Fibroblast of skin of left quadriceps (primary cell): Measurements from ENCODE around the gene PICK1.

Experiments used
- DNase-seq, 2 experiments: peaks; one replicate each; pipeline ENCODE4 v3.0.0-alpha.2; 2013; ENCODE audit warnings: low read depth in 2 of 2

Gene PICK1

DNA sequence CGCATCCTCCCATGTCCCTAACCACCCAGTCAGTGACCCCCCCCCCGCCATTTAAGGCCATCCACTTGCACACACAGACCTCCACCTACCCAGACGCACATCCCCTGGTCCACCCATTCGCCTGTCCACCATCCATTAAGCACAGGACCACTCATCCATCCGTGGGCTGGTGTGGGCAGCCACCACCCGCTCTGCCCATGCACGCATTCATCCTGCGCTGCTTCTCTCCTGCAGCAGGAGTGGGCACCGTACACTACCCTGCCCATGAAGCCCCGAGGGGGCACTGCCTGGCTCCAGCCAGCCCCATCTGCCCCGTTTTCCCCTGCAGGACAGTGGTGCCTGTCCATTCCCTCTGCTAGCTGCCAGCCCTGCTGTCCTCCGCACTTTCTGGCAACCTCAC lies 30.7 kb downstream of the PICK1 start:
- DNase-seq = no peak

DNA sequence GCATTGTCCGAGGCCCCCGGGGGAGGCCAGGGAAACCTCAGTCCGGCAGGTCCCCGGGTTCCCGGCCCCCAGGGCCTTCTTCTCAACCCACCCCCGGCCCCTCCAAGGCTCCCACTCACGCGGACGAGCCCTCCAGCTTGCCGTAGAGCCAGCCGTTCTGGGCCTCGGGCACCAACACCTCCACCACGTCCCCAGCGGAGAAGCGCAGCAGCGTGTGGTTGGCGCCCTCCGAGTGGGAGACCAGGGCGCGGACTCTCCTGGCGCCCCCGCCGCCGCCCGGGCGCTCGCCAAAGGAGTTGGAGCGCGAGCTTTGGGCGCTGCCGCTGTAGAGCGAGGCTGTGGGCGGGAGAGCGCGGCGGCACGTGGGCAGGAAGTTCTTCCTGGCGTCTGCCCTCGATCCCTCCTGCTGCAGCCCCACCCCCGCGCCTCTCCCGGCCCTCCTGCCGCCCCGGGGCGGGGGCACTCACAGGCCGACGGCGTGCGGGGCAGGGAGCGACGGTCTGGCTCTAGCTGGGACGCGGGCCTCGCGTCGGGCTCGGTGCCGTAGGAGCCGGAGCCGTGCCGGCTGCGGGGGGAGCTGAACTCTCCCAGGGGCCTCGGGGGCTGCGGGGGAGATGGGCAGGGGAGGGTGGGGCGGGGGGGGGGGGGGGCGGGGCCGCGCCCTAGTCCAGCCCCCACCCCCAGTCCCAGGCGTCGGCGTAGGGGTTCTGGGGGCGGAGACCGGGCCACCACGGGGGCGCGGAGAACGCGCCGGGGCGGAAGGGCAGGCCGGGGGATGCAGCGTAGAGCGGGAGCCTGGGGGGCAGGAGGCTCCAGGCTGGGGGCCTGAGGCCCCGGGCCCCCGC lies 31.6 kb downstream of the PICK1 start:
- no peak for DNase-seq

DNA sequence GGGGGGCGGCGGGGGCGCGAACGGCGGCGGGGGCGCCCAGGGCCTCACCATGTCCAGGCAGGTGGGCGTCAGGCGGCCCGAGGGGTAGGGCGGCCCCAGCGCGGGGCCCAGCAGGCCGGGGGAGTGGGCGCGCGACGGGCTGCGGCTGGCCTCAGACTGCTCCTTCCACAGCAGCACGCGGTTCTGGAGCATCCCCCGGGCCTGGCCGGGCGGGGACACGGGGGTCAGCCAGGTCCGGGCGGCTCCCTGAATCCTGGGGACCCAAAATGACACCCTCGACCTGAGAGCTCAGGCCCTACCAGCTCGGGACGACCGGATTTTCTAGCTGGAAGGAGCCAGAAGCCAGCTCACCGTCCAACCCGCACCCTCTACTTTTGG lies 32.3 kb downstream of the PICK1 start:
- DNase-seq = no peak

DNA sequence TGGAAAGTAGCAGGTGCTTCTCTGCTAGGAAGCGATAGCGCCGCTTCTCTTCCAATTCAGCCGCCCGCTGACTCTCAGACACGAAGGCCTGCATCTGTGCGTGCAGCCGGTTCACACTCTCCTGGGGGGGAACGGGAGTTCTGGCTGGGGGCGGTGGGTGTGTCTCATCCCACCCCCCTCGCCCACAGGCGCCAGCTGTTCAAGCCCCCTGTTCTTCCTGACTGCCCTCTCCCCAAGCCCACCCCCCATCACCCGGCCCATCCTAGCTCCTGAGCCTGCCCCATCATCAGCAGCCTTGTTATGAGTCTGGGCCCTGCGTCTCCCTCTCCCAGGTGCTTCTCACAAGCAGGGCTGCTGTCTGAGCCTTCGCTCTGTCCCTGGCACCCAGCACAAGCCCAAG lies 39.9 kb downstream of the PICK1 start:
- DNase-seq = no peak

DNA sequence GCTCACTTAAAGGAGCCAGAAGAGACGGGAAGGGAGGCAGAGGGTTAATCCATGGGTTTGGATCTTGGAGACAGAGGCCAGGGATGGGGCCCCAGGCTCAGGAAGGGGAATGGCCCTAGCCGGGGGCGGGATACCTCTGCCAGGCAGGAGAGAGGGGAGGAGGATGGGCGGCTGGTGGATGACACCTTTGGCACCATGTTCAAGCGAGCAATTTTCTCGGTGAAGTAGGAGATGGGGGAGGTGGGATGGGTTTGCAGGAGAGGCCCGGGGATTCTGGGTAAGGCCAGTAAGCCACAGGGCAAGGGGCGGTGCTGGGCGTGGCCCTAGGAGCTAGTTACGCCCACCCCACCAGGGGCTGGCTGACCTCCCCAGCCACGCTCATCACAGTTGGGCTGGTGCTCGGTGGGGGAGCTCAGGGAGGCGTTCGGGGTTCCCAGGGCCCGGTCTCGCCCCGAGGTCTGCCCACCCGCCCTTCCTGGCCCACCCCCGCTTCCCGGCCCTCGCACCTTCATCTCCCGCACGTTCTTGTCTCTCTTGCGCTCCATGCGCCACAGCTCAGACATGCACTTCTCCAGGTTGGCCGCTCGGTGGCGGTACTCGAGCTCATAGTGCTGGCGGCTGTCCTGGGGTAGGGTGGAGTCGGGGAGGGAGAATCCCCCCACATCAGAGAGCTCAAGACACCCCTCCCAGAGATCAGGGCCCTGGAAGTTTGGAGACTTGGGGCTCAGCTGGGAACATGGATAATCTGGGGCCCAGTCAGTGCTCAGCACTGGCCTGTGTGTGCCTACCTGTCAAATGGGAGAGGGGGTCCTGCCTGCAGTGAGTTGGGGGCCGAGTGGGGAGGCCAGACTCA lies 40.6 kb downstream of the PICK1 start:
- DNase-seq = no peak

DNA sequence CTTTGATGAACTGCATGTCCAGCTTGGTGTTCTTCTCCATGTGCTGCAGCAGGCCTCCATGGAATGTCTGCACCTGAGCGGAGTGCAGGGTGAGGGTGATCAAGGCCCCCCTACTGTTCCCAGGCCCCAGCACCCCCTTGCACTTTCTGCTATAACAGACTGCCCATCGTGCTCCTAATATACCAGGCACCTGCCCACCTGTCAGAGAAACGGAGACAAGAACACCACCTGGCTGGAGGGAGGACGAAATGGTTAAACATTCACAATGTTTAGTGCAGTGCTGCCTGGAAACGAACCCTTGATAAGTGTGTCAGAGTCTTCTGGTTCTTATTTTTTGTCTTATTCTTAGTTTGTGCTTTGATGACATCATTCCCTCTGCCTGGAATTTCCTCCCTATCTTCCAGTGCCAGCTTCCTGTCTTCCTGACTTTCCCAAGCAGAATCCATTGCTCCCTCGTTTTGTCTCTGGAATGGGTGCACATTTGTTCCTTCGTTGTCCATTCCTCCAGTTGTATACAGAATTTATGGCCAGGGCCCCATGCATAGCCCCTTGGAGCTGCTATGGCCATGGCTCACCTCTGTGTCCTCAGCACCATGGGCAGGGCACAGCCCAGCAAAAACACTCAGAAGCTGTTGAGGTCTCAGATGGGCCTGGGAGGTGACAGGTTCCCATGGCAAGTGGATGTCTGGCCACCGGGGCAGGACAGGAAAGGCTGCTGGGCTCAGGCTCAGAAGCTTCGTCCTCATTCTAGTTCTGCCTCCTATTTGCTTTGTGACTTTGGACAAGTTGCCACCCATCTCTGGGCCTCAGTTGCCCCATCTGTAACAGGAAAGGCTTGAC lies 41.4 kb downstream of the PICK1 start:
- DNase-seq = peak in 1 of 2 experiments; percentile 21

DNA sequence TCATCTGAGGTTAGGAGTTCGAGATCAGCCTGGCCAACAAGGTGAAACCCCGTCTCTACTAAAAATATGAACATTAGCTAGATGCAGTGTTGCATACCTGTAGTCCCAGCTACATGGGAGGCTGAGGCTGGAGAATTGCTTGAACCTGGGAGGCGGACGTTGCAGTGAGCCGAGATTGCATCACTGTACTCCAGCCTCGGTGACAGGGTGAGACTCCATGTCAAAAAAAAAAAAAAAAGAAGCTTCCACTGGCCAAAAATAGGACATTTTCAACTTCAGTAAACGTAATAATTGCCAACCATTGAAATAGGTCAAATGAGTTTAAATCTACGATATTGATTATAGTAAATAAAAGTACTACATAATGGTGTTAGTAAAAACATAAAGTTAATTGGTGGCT lies 46.4 kb downstream of the PICK1 start:
- DNase-seq = no peak

DNA sequence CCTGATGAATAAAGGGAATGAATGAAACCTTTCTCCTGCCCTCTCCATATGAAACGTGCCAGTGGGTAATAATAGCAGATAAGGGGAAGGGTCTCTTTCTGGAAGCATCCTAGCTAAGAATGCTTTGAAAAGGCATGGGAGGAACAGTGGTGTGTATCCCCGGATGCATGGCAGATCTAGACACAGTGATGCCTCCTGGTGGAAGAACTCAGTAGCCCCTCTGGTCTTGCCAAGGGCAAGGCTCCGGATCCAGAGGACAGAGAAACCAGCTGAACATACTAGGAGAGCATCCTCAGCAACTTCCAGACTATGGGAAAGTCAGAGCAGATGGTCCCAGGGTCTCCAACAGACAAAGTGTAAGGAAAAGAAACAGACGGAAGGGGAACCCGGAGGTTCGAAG lies 46.9 kb downstream of the PICK1 start:
- no peak for DNase-seq

DNA sequence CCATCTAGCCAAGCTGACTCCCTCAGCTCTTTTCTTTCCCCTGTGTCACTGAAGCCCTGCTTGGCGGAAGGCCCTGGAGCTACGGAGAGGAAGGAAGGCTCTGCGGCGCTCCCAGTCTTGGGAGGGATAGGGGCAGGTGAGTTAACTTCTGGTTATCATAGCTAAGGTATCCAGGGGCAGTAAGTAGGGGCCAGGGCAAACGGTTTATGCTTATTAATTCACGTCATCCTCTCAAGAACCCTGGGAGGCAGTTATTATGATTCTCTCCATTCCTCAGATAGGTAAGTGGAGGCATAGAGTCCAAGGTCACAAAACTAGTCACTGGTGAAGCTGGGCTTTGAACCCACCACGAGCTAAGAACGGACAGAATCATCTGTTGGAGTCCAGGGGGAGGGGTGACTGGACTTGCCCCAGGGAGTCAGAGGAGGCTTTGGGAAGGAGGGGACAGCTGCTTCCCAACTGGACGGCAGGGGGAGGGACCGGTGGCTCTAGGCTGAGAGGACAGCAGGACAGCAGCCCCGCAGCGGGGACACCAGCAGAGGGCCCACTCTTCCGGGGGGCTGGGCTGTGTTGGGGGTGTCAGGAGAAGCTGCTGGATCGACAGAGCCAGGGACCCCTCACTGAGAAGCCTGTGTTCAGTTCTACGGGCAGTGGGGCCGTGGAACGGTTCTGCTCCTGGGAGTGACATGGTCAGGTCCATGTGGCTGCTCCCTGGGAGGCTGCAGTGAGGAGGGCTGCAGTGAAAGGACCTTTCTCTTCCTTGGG lies 49.8 kb downstream of the PICK1 start:
- no peak for DNase-seq

DNA sequence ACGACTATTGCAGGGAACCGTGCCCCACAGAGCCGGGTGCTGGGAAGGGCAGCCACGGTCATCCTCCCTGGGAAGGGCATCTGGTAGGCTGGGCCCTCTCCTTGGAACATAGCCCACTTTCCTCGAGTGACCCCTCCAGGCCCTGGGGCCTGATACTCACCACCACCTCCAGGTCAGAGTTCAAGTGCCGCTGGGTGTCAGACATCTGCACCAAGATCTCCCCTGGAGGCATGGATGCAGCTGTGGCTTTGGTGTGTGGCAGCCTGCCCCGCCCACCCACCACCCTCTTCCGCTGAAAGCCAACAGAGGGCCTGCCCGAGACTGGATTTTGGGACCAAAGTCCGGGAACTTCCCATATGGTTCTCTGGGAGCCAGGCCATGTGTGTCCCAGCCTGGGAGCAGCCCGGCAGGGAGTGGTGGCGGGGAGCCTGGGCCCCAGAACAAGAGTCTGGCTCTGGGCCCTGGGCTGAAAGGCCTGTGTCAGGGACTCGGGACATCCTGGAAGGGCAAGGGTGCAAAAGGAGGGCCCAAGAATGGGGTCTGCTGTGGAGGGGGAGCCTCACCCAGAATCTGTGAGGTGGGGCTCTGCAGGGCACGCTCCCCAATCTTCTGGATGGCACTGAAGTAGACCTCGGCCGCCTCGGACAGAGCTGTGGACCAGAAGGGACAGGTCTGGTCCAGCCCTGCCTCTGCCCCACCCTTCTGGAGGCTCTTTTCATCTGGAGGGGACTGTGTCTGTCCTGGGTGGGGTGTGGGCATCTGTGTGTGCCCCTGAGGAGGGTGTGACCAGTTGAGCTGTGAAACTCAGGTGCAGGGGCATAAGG lies 50.7 kb downstream of the PICK1 start:
- DNase-seq = no peak

DNA sequence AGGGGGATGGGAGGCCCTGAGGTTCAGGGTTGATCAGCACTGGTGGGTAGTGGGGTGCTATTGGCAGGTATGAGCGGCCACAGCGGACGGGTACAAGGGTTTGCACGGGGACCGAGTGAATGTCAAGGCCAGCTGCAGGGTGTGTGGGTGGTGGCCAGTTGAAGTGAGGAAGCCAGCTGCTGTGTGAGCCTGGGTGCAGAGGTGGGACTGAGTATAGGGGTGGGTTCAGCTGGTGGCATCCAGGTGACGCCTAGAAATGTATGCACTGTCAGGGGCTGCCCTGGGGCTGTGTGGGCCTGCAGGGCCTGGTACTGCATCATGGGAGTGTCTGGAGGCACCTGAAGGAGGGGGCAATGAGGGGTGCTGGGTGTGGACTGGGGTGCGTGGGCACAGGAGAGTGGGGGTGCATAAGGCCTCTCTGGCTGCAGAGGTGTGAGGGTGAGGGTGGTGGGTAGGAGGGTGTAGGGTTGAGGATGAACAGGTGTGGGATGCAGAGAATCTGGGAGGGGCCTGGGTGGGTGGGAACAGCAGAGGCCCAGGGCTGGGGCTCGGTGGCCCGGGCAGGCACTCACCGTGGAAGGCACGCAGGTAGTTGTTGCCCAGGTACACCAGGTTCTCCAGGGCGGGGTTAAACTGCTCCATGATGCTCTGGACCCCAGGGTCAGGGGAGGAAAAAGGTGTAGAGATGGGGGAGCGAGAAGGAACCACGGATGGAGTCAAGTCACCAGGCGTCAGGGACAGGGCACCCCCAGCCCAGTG lies 51.5 kb downstream of the PICK1 start:
- no peak for DNase-seq

DNA sequence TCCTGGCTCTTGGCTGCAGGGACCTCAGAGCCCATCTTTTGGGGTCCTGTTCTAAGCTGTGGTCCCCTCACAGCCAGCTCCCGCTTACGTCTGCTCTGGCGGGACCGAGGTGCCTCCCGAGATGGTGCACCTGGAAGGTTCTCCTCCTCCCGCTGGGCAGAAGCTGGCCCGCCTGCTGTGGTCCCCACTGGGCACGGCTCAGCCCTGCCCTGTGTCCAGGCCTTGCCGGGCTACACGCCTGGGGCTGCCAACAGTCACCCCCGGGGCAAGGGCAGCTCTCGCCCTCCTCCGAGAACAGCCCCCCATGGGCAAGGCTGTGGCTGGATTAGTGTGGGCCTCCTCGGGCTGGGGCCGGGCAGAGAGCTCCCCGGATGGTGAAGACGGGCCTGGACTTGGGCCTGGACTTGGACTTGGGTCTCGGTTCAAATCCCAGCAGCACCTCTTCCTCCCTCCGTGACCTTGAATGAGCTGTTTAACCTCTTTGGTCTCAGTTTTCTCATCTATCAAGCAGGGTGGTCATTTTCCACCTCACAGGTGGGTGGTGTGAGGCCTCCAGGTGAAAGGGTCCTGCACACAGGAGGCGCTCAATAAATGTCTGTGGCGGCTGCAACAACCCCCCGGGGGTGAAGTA lies 52.3 kb downstream of the PICK1 start:
- DNase-seq = no peak

DNA sequence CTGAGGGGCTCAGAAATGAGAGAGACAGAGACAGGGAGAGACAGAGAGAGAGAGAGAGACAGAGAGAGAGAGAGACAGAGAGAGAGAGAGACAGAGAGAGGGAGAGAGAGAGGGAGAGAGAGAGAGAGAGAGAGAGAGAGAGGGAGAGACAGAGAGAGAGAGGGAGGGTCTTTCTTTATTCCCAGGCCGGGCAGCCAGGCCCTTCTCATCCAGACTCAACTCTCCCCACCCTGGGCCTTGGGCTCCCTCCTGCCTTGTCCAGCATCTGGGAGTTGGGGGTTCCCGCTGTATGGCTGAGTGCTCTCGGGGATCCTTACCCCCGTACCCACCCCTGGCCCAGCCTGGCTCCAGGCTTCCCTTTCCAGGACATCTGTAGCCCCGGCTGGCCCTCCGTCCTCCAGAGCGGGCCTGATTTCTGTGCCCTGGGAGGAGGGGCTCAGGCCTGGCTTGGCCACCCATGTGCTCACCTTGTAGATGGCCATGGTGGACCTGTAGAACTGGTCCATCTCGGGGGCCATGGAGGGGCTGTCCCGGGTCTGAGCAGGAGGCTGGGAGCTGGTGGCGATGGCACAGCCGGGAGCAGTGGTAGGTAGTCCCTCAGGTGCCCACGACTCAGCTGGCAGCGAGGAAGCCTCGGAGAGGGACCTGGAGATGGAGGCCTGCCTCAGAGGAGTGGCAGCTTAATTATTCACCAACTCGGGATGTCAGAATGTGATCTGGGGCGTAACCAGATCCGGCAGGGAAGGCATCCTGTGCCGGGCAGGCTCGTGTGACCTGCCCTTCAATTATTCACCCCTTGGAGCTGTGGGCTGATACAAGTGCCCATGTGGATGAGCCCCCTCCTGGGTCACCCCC lies 53.0 kb downstream of the PICK1 start, which contains the start of gene BAIAP2L2:
Gene BAIAP2L2 (minus strand): TSS at position 677 of the 855 bp plus-strand sequence. CDS start 159 bp downstream, at position 518.
- no peak for DNase-seq

DNA sequence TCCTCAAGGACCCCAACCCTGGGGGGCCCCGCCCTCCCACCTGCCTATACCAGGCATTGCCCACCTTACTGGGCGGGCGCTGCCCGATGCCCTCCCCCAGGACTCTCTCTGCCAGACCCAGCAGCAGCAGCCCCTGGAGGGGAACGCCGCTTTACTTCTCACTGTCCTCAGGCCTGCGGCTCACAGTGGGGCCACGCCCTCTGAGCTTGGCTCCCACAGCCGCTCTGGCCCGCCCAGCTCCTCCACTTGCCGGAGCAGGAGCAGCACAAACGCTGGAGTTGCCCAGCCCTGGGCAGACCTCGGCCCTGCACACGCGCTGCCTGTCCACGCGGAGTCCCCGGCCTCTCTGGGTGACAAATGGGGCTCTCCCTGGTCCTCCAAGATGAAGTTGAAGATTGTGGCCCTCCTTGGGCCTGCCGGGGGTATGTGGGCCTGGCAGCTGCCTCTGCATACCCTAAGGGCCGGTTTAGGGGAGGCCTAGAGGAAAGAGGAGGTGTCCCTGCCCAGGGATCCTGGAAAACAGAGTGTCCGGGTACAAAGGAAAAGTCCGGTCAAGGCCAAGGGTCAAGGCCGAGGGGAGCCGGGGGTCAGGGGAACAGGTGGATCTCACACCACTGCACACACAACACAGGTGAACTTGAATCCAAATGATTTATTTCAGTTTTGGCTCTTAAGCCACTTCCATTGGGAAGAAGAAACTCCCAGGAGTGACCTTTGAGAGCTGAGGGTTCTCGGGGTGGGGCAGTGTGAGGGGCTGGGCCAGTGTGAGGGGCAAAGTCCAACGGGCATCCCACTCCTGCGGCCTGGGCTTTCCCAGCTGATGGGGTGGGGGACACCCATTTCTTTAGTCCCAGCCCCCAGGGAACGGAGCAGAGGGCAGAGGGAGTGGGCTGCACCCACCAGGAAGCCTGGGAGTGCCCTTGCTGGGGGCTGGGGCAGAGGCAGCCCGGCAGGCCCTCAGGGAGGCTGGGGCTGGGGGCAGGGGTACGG lies 54.0 kb downstream of the PICK1 start:
- DNase-seq = no peak

DNA sequence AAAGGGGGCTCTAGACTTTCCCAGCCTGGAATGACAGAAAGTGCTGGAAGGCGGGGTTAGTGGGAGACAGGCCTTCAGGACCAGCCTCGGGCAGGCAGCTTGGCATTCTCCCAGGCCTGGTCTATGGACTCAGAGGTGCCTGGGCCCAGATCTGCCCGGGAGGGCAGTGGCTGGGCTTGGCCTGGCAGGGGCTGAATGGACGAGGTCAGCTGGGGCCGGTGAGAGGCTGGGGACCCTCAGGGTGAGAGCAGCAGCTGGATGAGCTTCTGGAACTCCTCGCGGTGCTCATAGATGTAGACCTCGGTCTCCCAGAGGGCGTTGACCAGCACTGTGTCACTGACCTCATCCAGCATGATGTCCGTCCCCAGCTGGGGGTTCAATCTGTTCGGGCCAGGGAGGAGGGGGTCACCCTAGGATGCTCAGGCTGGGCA lies 54.7 kb downstream of the PICK1 start:
- no peak for DNase-seq

DNA sequence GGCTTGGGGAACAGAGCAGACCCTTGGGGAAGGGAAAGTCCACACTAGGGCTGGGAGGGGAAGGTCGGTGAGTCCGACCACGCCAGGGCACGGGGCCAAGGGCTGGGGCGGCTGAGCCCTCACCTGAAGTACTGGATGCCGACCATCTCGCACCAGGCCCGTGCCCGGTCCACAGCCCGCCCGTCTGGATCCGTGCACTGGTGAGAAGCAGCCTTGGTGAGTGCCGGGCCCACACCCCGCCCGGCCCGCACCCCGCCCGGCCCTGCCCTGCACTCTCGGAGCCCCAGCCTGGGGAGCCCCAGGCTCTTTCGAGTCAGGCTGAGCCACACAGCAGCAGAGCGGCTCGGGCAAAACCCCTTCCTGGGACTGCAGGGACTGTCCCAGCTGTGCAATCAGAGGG lies 55.2 kb downstream of the PICK1 start:
- DNase-seq = no peak
